GM23248 (cell line): ENCODE measurements around the gene COL9A3. TPM values are rescaled to one million over a fixed set of nuclear protein-coding genes. Genes with fewer than 3 reads are reported as not detected.
A peak's percentile ranks its signal among the peaks of the same experiment; 100 is the strongest.

ENCODE experiments used
- DNase-seq: peaks from one replicate; pipeline ENCODE4 v3.0.0-alpha.2; 2015
- H2AFZ ChIP-seq: fragments of 200-600 bp; sonication (generic); 2 replicates; pipeline ENCODE4 v1.6.1; 2016; ENCODE audit warnings: antibody characterized with exemption
- H3F3A ChIP-seq: fragments of 200-600 bp; sonication (generic); 2 replicates; pipeline ENCODE4 v1.6.1; 2016; ENCODE audit warnings: mild to moderate bottlenecking, antibody characterized with exemption, mixed run types; ENCODE audit not compliant: insufficient read depth
- H3K27ac ChIP-seq: fragments of 200-600 bp; sonication (generic); 2 replicates; pipeline ENCODE4 v1.5.1; 2016; ENCODE audit warnings: mild to moderate bottlenecking
- H3K27me3 ChIP-seq: fragments of 200-600 bp; sonication (generic); replicated peaks from 2 replicates; pipeline ENCODE4 v1.6.1; 2016; ENCODE audit warnings: mild to moderate bottlenecking; ENCODE audit not compliant: insufficient read depth
- H3K36me3 ChIP-seq: fragments of 200-600 bp; sonication (generic); 2 replicates; pipeline ENCODE4 v1.6.1; 2016; ENCODE audit warnings: low read depth, mild to moderate bottlenecking
- H3K4me1 ChIP-seq: fragments of 200-600 bp; sonication (generic); 2 replicates; pipeline ENCODE4 v1.6.1; 2016; ENCODE audit warnings: mild to moderate bottlenecking; ENCODE audit not compliant: insufficient read depth
- H3K4me2 ChIP-seq: fragments of 200-600 bp; sonication (generic); one replicate; pipeline ENCODE4 v1.6.1; 2016; ENCODE audit warnings: mild to moderate bottlenecking; ENCODE audit not compliant: unreplicated experiment
- H3K4me3 ChIP-seq: fragments of 200-600 bp; sonication (generic); 2 replicates; pipeline ENCODE4 v1.5.1; 2016; ENCODE audit warnings: mild to moderate bottlenecking
- H3K79me2 ChIP-seq: fragments of 200-600 bp; sonication (generic); 2 replicates; pipeline ENCODE4 v1.6.1; 2016; ENCODE audit warnings: mild to moderate bottlenecking; ENCODE audit not compliant: insufficient read depth
- H3K9ac ChIP-seq: fragments of 200-600 bp; sonication (generic); 2 replicates; pipeline ENCODE4 v1.6.1; 2016; ENCODE audit warnings: mild to moderate bottlenecking
- H3K9me2 ChIP-seq: fragments of 200-600 bp; sonication (generic); 2 replicates; pipeline ENCODE4 v1.6.1; 2016; ENCODE audit warnings: mixed run types, mild to moderate bottlenecking, moderate library complexity; ENCODE audit not compliant: insufficient read depth
- H3K9me3 ChIP-seq: fragments of 200-600 bp; sonication (generic); one replicate; pipeline ENCODE4 v1.6.1; 2017; ENCODE audit warnings: low read depth
- H4K20me1 ChIP-seq: fragments of 200-600 bp; sonication (generic); 2 replicates; pipeline ENCODE4 v1.6.0; 2016; ENCODE audit not compliant: insufficient read depth
- EZH2 ChIP-seq: fragments of 200-600 bp; sonication (generic); IDR thresholded peaks from 2 replicates; pipeline ENCODE4 v1.6.1; 2018; ENCODE audit warnings: antibody characterized with exemption, mild to moderate bottlenecking; ENCODE audit not compliant: insufficient read depth, poor library complexity, severe bottlenecking
- EZH2phosphoT487 ChIP-seq: fragments of 200-600 bp; sonication (generic); IDR thresholded peaks from 2 replicates; pipeline ENCODE4 v1.6.1; 2018; ENCODE audit warnings: antibody characterized with exemption, moderate library complexity, mild to moderate bottlenecking, low read depth; ENCODE audit not compliant: insufficient read depth
- WGBS, 2 experiments: methylation state at CpG; one replicate each; pipeline ENCODE4 v1.1.6; 2015 to 2017; ENCODE audit warnings: low lambda C conversion rate in 2 of 2, low coverage in 1 of 2; ENCODE audit errors: missing lambda C conversion rate in 2 of 2; 5-methylcytosine and 5-hydroxymethylcytosine counted together
- in situ Hi-C: fragments of 300-500 bp; cut with MboI; formaldehyde crosslinking; loops from 2 replicates; pipeline ENCODE4 v1.15.0; 2020
- polyA plus RNA-seq: library from polyadenylated mRNA; unstranded; fragments of >200 nt; fragmentation: Nextera tagmentation; extraction: Ambion mirVana; gene quantifications from 2 replicates; pipeline ENCODE4 v1.2.1, GENCODE V29; 2016
- total RNA-seq: library from RNA; depleted of rRNA; stranded (reverse); fragments of >200 nt; shearing (Covaris generic); gene quantifications from 2 replicates; pipeline ENCODE4 v1.2.3, GENCODE V29; 2014

Gene COL9A3
- total and polyA plus RNA-seq, 2 experiments from 2014 or later = 0.25 TPM; not detected in 1

DNA sequence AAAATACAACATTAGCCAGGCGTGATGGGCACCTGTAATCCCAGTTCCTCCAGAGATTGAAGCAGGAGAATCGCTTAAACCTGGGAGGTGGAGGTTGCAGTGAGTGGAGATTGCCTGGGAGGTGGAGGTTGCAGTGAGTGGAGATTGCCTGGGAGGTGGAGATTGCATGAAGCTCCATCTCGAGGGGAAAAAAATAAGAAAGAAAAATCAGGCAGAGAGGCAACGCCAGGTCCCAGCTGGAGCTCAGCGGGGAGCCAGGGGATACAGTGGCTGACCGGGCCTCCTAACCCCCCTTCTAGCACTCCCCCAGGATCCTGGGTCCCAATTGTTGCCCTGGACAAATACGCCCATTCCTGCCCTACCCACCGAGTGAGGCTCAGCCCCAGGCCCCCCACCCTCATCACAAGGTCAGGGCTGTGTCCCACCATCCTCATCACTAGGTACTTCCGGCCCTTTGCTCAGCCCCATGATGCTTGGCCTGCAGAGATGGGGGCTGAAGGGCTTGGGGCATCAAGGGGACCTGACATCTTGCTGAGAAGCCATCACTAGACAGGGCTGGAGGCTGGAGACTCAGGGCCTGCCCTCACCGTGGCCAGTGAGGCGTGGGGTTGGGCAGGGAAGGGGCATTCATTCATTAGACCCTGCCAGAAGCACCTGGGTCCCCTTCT, 10.3 kb upstream of the COL9A3 start:
- Histone ChIP-seq H3K4me2 (peak overlapping the region; percentile 98), H3K36me3 (peaks cover 4% of the 10 kb centered on the region; the same call in 1 of the 2 replicates), H3K79me2 (peaks cover 40% of the 10 kb centered on the region), H3K4me1 (peaks cover 14% of the 10 kb centered on the region), H3K9me3 (no peaks in the 10 kb centered on the region), H3K4me3 (peak overlapping the region; percentile 89), H3F3A (peaks cover 14% of the 10 kb centered on the region; the same call in 1 of the 2 replicates), H3K27ac (no peak overlapping the region), H2AFZ (no peak overlapping the region), H3K9me2 (no peaks in the 10 kb centered on the region), H4K20me1 (no peaks in the 10 kb centered on the region), H3K27me3 (no peaks in the 10 kb centered on the region), H3K9ac (peak overlapping the region; percentile 83)
- 78 to 86% methylated on average over 11 of the region's 11 CpGs for WGBS, 2 experiments
- in situ Hi-C loops = no loop called here
- TF ChIP-seq EZH2 (no peak), EZH2phosphoT487 (no peak)
- no peak for DNase-seq

DNA sequence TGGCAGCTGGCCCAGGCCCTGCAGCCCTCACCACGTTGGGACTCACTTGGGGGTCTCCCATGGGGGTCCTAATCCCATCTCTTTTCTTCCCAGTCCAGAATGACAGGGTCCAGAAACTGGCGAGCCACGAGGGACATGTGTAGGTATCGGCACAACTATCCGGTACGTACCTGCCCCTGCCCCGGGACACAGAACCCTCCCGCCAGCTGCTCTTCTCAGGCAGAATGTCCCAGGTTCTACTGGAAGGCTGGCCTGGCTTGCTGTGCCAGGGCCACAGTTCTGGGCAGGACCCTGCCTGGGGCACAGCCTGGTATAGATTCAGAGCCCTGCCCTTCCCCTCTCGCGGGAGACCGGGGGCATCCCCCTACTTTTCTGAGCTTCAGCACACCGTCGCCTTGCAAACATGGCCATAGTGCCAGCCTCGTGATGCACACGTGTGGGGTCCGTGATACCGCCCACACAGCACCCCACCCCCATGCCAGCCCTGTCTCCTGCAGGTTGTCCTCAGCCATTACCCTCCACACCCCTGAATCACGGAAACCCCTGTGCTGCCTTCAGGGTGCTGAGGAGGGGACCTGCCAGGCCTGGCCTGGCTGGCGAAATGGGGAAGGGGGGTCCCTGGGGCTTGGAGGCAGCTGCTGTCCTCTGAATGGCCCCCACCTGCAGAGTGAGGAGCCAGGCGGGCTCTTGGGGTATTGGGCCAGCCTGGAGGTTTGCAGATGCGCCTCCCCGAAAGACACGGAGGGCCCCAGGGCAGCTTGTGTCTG, 9.2 kb upstream of the COL9A3 start:
- no peak for DNase-seq
- no peak for TF ChIP-seq EZH2
- no peak for TF ChIP-seq EZH2phosphoT487
- peaks cover 40% of the 10 kb centered on the region for H3K79me2 ChIP-seq
- no peaks in the 10 kb centered on the region for H3K9me2 ChIP-seq
- no peak overlapping the region for H2AFZ ChIP-seq
- H3K9ac ChIP-seq = no peak overlapping the region
- H3K4me1 ChIP-seq = peaks cover 14% of the 10 kb centered on the region
- no peaks in the 10 kb centered on the region for H4K20me1 ChIP-seq
- no peaks in the 10 kb centered on the region for H3K27me3 ChIP-seq
- no peaks in the 10 kb centered on the region for H3K9me3 ChIP-seq
- in situ Hi-C loops = no loop called here
- WGBS, 2 experiments = 87% methylated on average over 22 to 23 of the region's 23 CpGs
- H3K4me2 ChIP-seq = no peak overlapping the region
- H3K4me3 ChIP-seq = no peak overlapping the region
- H3K36me3 ChIP-seq = peaks cover 9% of the 10 kb centered on the region; the same call in 1 of the 2 replicates
- H3K27ac ChIP-seq = no peak overlapping the region
- H3F3A ChIP-seq = peaks cover 8% of the 10 kb centered on the region; the same call in 1 of the 2 replicates

DNA sequence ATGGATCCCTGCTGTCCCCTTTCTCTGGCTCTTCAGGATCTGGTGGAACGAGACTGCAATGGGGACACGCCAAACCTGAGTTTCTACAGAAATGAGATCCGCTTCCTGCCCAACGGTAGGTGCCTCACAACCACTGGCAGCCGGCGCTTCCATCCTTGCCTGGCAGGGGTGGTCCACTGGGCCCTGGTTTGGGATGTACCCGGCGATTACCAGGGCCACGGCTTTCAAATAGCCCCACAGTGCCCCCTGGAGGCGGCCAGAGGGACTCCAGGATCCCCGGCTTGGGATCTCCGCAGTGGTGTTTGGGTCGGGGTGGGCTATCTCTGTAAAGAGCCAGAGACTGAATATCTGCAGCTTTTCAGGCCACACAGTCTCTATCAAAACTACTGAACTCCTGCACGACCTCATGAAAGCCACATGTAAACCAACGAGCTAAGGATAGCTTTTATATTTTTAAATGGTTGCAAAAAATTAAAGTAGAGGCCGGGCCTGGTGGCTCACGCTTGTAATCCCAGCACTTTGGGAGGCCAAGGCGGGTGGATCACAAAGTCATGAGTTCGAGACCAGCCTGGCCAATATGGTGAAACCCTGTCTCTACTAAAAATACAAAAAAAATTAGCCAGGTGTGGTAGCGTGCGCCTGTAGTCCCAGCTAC, 8.5 kb upstream of the COL9A3 start:
- Histone ChIP-seq H3K36me3 (peaks cover 9% of the 10 kb centered on the region; the same call in 1 of the 2 replicates), H4K20me1 (no peaks in the 10 kb centered on the region), H3F3A (peaks cover 6% of the 10 kb centered on the region; the same call in 1 of the 2 replicates), H3K4me3 (no peak overlapping the region), H3K27ac (no peak overlapping the region), H3K4me1 (peaks cover 14% of the 10 kb centered on the region), H3K4me2 (no peak overlapping the region), H2AFZ (no peak overlapping the region), H3K9me2 (no peaks in the 10 kb centered on the region), H3K9me3 (no peaks in the 10 kb centered on the region), H3K79me2 (peaks cover 40% of the 10 kb centered on the region), H3K27me3 (no peaks in the 10 kb centered on the region), H3K9ac (no peak overlapping the region)
- TF ChIP-seq EZH2phosphoT487 = no peak
- no peak for TF ChIP-seq EZH2
- WGBS, 2 experiments = 40 to 43% methylated on average over 20 to 21 of the region's 21 CpGs
- peak; percentile 72 for DNase-seq
- in situ Hi-C loops = no loop called here

DNA sequence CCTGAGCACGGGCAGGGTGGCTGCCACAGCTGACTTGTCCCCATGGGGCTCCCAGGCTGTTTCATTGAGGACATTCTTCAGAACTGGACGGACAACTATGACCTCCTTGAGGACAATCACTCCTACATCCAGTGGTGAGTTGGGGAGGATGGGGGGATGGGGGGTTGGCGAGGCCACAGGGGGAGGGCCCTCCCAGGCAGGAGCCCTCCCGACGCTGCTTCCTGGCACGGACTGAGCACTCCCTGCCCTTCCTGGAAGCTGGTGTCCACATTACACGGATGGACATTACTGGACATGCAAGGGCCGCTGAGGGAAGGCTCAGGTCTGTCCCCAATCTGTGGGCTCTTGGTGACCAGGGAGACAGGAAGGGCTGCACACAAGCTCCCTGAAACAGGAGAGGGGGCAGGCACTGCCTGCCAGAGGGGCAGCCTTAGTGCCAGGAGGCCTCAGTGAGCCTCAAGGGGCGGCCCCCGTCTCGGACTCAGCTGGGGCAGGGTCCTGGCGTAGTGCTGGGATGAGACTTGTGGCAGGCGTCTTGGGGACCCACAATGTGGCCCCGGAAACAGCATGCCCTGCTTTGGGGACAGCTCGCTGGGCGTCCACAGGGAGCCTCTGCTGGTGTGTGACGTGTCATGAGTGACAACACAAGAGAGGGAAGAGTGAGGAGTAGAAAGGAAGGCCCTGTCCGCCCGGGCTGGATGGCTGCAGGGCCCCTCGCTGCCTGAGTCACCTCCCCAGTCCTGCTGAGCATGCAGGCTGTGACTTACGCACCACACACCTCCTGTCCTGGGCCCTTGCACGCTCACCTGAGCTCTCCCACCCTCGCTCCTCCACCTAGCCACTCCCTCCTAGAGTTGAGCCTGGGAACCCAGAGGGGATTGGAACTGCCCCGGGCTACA, 7.1 kb upstream of the COL9A3 start:
- Histone ChIP-seq H3F3A (no peaks in the 10 kb centered on the region), H3K4me2 (no peak overlapping the region), H4K20me1 (no peaks in the 10 kb centered on the region), H3K27ac (no peak overlapping the region), H2AFZ (no peak overlapping the region), H3K9ac (no peak overlapping the region), H3K79me2 (peaks cover 40% of the 10 kb centered on the region), H3K36me3 (peaks cover 9% of the 10 kb centered on the region; the same call in 1 of the 2 replicates), H3K9me3 (no peaks in the 10 kb centered on the region), H3K9me2 (no peaks in the 10 kb centered on the region), H3K4me1 (peaks cover 14% of the 10 kb centered on the region), H3K27me3 (no peaks in the 10 kb centered on the region), H3K4me3 (no peak overlapping the region)
- TF ChIP-seq EZH2phosphoT487 (no peak), EZH2 (no peak)
- in situ Hi-C loops = no loop called here
- no peak for DNase-seq
- WGBS, 2 experiments = 94% methylated on average over 24 of the region's 24 CpGs
